Transverse colon (tissue), 4 donors: Measurements from ENCODE around the gene RWDD1. TPM values are rescaled to one million over a fixed set of nuclear protein-coding genes. Genes with fewer than 3 reads are reported as not detected.

Source experiments
- DNase-seq: peaks from one replicate; pipeline ENCODE4 v3.0.0-alpha.2; 2019
- H3K27ac ChIP-seq, 4 donors: fragments of 200-600 bp; sonication (generic); 2 replicates each; pipeline ENCODE4 v1.5.1; 2016 to 2018; ENCODE audit warnings: inconsistent platforms in 4 of 4
- H3K27me3 ChIP-seq: fragments of 200-600 bp; sonication (generic); 2 replicates; pipeline ENCODE4 v1.5.1; 2017; ENCODE audit warnings: inconsistent platforms
- H3K36me3 ChIP-seq, 4 donors: fragments of 200-600 bp; sonication (generic); 2 replicates each; pipeline ENCODE4 v1.5.1; 2017 to 2019; ENCODE audit warnings: inconsistent platforms in 4 of 4
- H3K4me1 ChIP-seq, 4 donors: fragments of 200-600 bp; sonication (generic); 2 replicates each; pipeline ENCODE4 v1.5.1; 2017 to 2020; ENCODE audit warnings: inconsistent platforms in 4 of 4
- H3K4me3 ChIP-seq, 4 donors: fragments of 200-600 bp; sonication (generic); 1 replicate in 1 of 4; 2 replicates in 3 of 4; pipeline versions ENCODE4 v1.5.1 to v1.6.1; 2017 to 2019; ENCODE audit warnings: inconsistent platforms in 4 of 4
- H3K9me3 ChIP-seq, 2 donors: fragments of 200-600 bp; sonication (generic); 2 replicates each; pipeline ENCODE4 v1.5.1; 2017 to 2019; ENCODE audit warnings: inconsistent platforms in 2 of 2
- EP300 ChIP-seq: sonication (generic); formaldehyde crosslinking; IDR thresholded peaks from one replicate; pipeline ENCODE4 v1.6.1; 2017; ENCODE audit warnings: antibody characterized with exemption, low read depth
- POLR2A ChIP-seq: fragments of 450-650 bp; IDR thresholded peaks from one replicate; pipeline ENCODE4 v1.6.1; 2016; ENCODE audit warnings: antibody characterized with exemption, mild to moderate bottlenecking, moderate library complexity
- POLR2AphosphoS5 ChIP-seq, 3 donors: sonication (generic); formaldehyde crosslinking; IDR thresholded peaks; one replicate each; pipeline ENCODE4 v1.6.1; 2016; ENCODE audit warnings: antibody characterized with exemption in 3 of 3
- WGBS, 2 donors: methylation state at CpG; one replicate each; pipeline ENCODE4 v1.1.5; 2018; ENCODE audit warnings: low coverage in 1 of 2; 5-methylcytosine and 5-hydroxymethylcytosine counted together
- in situ Hi-C, 4 donors: fragments of 200-750 bp; cut with MboI; loops; one replicate each; pipeline versions ENCODE4 v1.15.0 to v1.15.1; 2017; ENCODE audit warnings: low sequenced_read_pairs in 3 of 4, low pct_ligation_motif_present in 1 of 4, low pct_unique_long_range_greater_than_20kb in 1 of 4
- intact Hi-C: fragments of 100-400 bp; cut with DNase I; formaldehyde crosslinking; loops from one replicate; pipeline ENCODE4 v1.15.1; 2023; ENCODE audit warnings: low total_unique reads
- total RNA-seq, 4 donors: library from RNA; depleted of rRNA; stranded (reverse); fragments of >200 nt; gene quantifications; one replicate each; pipeline ENCODE4 v1.1.0, GENCODE V29; 2016
- TF ChIP-seq, protein P1 (sequence below), 5 experiments: fragments of 200-600 bp in 3 of 5; fragments of 450-650 bp in 2 of 5; sonication (generic) in 3 of 5; IDR thresholded peaks; 1 replicate in 2 of 5; 2 replicates in 3 of 5; pipeline ENCODE4 v1.5.1; 2016 to 2017; ENCODE audit warnings: antibody characterized with exemption in 5 of 5, inconsistent platforms in 3 of 5, mild to moderate bottlenecking in 2 of 5, moderate library complexity in 1 of 5

RWDD1 gene
- total RNA-seq, 4 donors from 2014 or later: 16.7 to 37.2 (median 30.3) TPM

- 87 to 92% methylated on average over 4 to 6 of the region's 6 CpGs for WGBS, 2 donors
- in situ Hi-C loops (no loop called here), intact Hi-C loops (no loop called here)
- Histone ChIP-seq H3K36me3 (no peaks in the 10 kb centered on the region), H3K4me3 (no peak overlapping the region), H3K4me1 (no peaks in the 10 kb centered on the region), H3K9me3 (no peaks in the 10 kb centered on the region), H3K27me3 (peaks cover 28% of the 10 kb centered on the region), H3K27ac (no peak overlapping the region)
- DNase-seq: no peak
- no peak for TF ChIP-seq POLR2A
- TF ChIP-seq, protein P1, sequence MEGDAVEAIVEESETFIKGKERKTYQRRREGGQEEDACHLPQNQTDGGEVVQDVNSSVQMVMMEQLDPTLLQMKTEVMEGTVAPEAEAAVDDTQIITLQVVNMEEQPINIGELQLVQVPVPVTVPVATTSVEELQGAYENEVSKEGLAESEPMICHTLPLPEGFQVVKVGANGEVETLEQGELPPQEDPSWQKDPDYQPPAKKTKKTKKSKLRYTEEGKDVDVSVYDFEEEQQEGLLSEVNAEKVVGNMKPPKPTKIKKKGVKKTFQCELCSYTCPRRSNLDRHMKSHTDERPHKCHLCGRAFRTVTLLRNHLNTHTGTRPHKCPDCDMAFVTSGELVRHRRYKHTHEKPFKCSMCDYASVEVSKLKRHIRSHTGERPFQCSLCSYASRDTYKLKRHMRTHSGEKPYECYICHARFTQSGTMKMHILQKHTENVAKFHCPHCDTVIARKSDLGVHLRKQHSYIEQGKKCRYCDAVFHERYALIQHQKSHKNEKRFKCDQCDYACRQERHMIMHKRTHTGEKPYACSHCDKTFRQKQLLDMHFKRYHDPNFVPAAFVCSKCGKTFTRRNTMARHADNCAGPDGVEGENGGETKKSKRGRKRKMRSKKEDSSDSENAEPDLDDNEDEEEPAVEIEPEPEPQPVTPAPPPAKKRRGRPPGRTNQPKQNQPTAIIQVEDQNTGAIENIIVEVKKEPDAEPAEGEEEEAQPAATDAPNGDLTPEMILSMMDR (IDR thresholded peaks at IDR 0.05): no peak
Measured at GRCh38 chr6:116547358-116547757, 23.9 kb upstream of the RWDD1 start.

DNA sequence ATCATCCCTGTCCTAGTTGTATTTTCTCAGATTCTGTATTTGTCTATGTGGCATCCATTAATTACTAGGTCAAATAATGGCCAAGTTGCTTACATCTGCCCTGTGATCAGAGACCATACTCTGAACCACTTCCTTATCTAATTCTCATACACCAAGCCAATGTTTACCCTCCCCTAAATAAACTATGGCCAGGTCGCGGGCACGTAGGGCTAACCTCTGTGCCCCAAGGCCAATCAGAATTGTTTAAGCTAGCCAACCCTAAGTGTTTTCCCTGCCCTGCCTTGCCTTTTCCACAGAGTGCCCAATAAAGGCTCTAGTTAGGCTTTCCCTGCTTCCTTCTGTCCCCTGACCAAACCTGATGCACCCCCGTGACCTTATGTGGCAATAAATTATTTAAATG, 20.5 kb upstream of the RWDD1 start:
- in situ Hi-C loops: no loop called here
- WGBS, 2 donors: 26 to 35% methylated on average over 3 to 4 of the region's 4 CpGs

DNA sequence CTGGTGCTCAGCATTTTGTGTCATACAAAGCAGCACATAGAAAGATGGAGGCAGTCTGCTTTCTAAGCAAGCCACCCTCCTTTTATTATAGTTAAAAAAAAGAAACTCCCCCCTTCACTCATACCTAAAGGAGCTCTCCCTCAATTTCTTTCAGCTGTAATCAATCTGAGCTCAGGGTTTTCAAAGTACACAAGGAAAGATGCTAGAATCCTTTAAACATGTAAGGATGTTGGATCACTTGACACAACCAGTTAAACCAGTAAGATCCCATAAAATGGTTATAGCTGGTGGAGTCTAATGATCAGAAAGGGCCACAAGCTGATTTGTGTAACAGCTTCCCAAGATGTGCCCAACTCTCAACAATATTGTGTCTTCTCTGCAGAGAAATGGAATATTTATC, 17.9 kb upstream of the RWDD1 start, which contains the start of gene CALHM4:
Gene CALHM4, plus strand, starts transcription at position 301 of the 400 bp plus-strand sequence. Its CDS starts 43 bp downstream, at position 344.
- TF ChIP-seq EP300: no peak
- TF ChIP-seq POLR2A: no peak
- no peak for TF ChIP-seq POLR2AphosphoS5 (IDR thresholded peaks at IDR 0.05)
- TF ChIP-seq, protein P1 (IDR thresholded peaks at IDR 0.05): no peak
- in situ Hi-C loops (no loop called here), intact Hi-C loops (no loop called here)
- Histone ChIP-seq H3K4me3 (no peak within 1 kb of the TSS), H3K9me3 (no peaks in the 10 kb centered on the region), H3K4me1 (no peaks in the 10 kb centered on the region), H3K27ac (no peak within 1 kb of the TSS), H3K36me3 (no peaks in the 10 kb centered on the region), H3K27me3 (peaks cover 26% of the 10 kb centered on the region)
- no peak for DNase-seq

More for the DNA sequence above, 20.5 kb upstream of the RWDD1 start:
- no peaks in the 10 kb centered on the region for H3K4me1 ChIP-seq
- H3K9me3 ChIP-seq: no peaks in the 10 kb centered on the region
- no peak overlapping the region for H3K27ac ChIP-seq
- intact Hi-C loops: no loop called here
- no peak for DNase-seq
- H3K27me3 ChIP-seq: peaks cover 26% of the 10 kb centered on the region
- no peak overlapping the region for H3K4me3 ChIP-seq
- TF ChIP-seq, protein P1 (IDR thresholded peaks at IDR 0.05): no peak
- TF ChIP-seq POLR2A (no peak), EP300 (no peak), POLR2AphosphoS5 (IDR thresholded peaks at IDR 0.05) (no peak)
- H3K36me3 ChIP-seq: no peaks in the 10 kb centered on the region

DNA sequence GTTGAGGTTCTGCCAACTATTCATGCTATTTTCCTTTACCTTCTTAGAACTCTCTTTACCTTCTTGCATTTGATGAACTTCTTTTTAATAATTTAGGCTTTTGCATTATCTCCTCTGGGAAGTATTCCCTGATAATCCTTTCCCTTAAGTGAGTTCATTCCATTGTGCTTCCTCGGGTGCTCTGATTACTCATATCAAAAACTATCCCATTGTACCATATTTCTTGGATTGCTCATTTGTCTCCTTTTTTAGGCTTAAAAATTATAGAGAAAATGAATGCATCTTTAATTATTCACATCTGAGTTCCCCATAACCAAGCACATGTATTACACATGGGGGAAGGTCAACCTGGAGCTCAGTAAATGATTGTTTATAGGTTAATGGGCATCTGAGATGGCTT, 15.2 kb upstream of the RWDD1 start:
- no peak for DNase-seq
- no peak overlapping the region for H3K27ac ChIP-seq
- no peak overlapping the region for H3K4me3 ChIP-seq
- no peaks in the 10 kb centered on the region for H3K36me3 ChIP-seq
- H3K4me1 ChIP-seq: peaks cover 0 to 2% (median 0%) of the 10 kb centered on the region in 4 donors
- TF ChIP-seq EP300 (no peak), POLR2A (no peak), POLR2AphosphoS5 (IDR thresholded peaks at IDR 0.05) (no peak)
- TF ChIP-seq, protein P1 (IDR thresholded peaks at IDR 0.05): no peak
- intact Hi-C loops: no loop called here
- in situ Hi-C loops: no loop called here
- H3K9me3 ChIP-seq: no peaks in the 10 kb centered on the region
- WGBS, 2 donors: 89 to 100% methylated on average over 1 of the region's 1 CpG
- H3K27me3 ChIP-seq: peaks cover 20% of the 10 kb centered on the region
